Measurements from ENCODE around the gene CNOT1. TPM values are rescaled to one million over a fixed set of nuclear protein-coding genes. Genes with fewer than 3 reads are reported as not detected.
"Not testable (repeated sequence)": the region's sequence is repeated elsewhere in the genome, so short reads cannot be mapped to it uniquely, and the experiment has no call there.

Gene CNOT1
- total RNA-seq, 1 experiment from 2014 or later, result 121 TPM

- in situ Hi-C loops (cut with HindIII; ENCODE audit: low pct_unique_long_range_greater_than_20kb, low sequenced_read_pairs), result no loop called here
- DNase-seq (ENCODE audit: low read depth, low spot score), result no peak
Measured at GRCh38 chr16:58644108-58644507, 14.5 kb upstream of the CNOT1 start.

DNA sequence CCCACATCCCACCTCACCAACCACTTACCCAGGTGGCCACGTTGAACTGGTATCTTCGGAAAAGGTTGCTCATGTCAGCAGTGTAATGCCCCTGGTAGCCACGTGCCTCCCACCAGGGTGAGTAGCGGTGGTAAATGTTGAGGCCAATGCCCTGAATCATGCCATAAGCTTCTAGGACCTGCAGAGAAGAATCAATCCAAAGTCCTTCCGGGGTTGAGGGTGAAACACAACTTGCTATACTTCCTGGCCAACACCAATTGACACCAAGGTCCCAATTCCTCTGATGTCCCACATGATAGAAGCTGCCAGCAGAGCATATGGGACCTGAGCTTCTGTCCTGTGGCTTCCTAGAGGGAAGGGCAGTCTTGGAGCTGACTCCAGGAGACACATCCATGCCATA is 11.3 kb upstream of the CNOT1 start:
- no peak for DNase-seq (ENCODE audit: low read depth, low spot score)
- in situ Hi-C loops (cut with HindIII; ENCODE audit: low pct_unique_long_range_greater_than_20kb, low sequenced_read_pairs), result no loop called here

DNA sequence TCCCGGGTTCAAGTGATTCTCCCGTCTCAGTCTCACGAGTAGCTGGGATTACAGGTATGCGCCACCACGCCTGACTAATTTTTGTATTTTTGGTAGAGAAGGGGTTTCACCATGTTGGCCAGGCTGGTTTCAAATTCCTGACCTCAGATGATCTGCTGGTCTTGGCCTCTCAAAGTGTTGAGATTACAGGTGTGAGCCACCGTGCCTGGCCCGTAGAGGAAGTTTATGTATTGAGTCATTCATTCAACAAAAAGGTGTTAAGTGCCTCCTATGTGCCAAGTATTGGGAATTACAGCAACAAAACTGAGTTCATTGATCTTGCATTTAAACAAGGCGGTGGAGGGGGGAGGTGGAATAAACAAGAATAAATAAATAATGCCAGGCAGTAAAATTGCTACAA is 10.2 kb upstream of the CNOT1 start:
- in situ Hi-C loops (cut with HindIII; ENCODE audit: low pct_unique_long_range_greater_than_20kb, low sequenced_read_pairs), result no loop called here
- DNase-seq (ENCODE audit: low read depth, low spot score), result no peak

GRCh38 chr16:58639230-58639629 is 9.6 kb upstream of the CNOT1 start:
- in situ Hi-C loops (cut with HindIII; ENCODE audit: low pct_unique_long_range_greater_than_20kb, low sequenced_read_pairs), result no loop called here
- DNase-seq (ENCODE audit: low read depth, low spot score), result no peak

GRCh38 chr16:58638148-58639036 is 8.8 kb upstream of the CNOT1 start:
- peak; percentile 87 for DNase-seq (ENCODE audit: low read depth, low spot score)
- in situ Hi-C loops (cut with HindIII; ENCODE audit: low pct_unique_long_range_greater_than_20kb, low sequenced_read_pairs), result no loop called here

DNA sequence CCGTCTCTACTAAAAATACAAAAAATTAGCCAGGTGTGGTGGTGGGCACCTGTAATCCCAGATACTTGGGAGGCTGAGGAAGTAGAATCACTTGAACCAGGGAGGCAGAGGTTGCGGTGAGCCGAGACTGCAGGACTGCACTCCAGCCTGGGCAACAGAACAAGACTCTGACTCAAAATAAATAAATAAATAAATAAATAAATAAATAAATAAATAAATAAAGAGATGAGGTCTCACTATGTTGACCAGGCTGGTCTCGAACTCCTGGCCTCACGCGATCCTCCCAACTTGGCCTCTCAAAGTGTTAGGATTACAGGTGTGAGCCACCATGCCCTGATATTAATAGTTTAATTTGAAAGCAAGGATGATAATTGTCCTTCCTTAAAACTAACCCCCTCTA is 7.4 kb upstream of the CNOT1 start:
- DNase-seq (ENCODE audit: low read depth, low spot score); in situ Hi-C loops (cut with HindIII; ENCODE audit: low pct_unique_long_range_greater_than_20kb, low sequenced_read_pairs): not testable (repeated sequence)

- in situ Hi-C loops (cut with HindIII; ENCODE audit: low pct_unique_long_range_greater_than_20kb, low sequenced_read_pairs), result no loop called here
- no peak for DNase-seq (ENCODE audit: low read depth, low spot score)
Measured at GRCh38 chr16:58636466-58636865, 6.8 kb upstream of the CNOT1 start.

GRCh38 chr16:58635502-58635901 is 5.9 kb upstream of the CNOT1 start:
- DNase-seq (ENCODE audit: low read depth, low spot score), result no peak
- in situ Hi-C loops (cut with HindIII; ENCODE audit: low pct_unique_long_range_greater_than_20kb, low sequenced_read_pairs), result no loop called here

DNA sequence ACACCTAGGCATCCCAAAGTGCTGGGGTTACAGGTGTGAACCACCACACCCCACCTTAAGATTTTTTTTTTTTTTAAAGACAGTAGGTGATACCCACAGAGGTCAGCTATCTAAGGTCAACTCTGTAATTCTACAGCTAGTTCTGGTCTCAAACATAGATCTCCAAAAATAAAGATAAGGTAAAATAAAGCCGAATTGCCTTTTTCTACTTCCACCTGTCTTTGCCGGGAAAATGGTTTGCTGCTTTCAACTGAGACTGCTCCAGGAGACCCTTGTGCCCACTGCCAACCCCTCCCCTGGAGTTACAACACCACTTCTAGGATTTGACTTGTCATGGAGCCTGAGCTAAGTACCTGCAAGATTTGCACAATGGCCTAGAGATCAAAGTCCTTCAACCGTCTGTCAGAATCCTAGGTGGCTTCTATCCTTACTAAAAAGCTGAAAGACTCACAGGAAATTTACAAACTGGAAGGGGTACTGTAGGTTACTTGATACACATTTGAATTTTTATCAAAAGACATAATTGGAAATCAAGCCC is 4.7 kb upstream of the CNOT1 start:
- in situ Hi-C loops (cut with HindIII; ENCODE audit: low pct_unique_long_range_greater_than_20kb, low sequenced_read_pairs), result no loop called here
- DNase-seq (ENCODE audit: low read depth, low spot score), result no peak

- in situ Hi-C loops (cut with HindIII; ENCODE audit: low pct_unique_long_range_greater_than_20kb, low sequenced_read_pairs), result no loop called here
- no peak for DNase-seq (ENCODE audit: low read depth, low spot score)
Measured at GRCh38 chr16:58628845-58629732, 537 bp downstream of the CNOT1 start.

DNA sequence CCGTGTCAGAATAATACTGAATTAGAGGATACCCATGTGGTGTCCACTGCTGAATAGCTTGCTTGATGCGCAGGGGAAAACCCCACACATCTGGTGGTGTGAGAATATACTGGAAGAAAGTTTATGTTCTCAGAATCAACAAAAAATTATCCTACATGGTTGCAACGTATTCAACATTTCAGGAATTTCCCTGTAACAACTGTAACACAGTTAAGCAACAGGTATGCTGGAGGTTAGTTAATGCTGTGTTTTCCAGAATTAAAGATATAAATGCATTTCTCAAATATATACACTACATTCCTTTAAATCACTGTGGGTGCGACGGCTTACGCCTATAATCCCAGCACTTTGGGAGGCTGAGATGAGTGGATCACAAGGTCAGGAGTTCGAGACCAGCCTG is 5.4 kb downstream of the CNOT1 start:
- DNase-seq (ENCODE audit: low read depth, low spot score), result no peak
- in situ Hi-C loops (cut with HindIII; ENCODE audit: low pct_unique_long_range_greater_than_20kb, low sequenced_read_pairs), result no loop called here

- in situ Hi-C loops (cut with HindIII; ENCODE audit: low pct_unique_long_range_greater_than_20kb, low sequenced_read_pairs), result no loop called here
- no peak for DNase-seq (ENCODE audit: low read depth, low spot score)
Measured at GRCh38 chr16:58620396-58620795, 9.2 kb downstream of the CNOT1 start.

DNA sequence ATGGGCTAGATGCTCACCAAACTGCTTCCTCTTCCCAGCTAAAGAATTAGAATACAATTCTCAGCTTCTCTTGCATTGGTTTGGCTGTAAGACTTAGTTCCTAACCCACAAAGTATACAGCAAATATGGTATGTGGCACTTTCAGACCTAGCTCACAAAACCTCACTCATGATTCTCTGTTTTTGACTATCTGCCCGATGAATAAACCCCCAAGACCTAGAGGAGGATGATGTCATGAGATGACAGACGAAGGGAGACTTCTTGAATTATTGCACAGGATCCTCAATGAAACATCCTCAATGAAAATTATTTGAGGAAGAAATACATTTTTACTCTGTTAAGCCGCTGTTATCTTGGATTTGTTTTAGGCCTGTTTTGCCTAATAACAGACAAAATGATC is 14.3 kb downstream of the CNOT1 start:
- in situ Hi-C loops (cut with HindIII; ENCODE audit: low pct_unique_long_range_greater_than_20kb, low sequenced_read_pairs), result no loop called here
- DNase-seq (ENCODE audit: low read depth, low spot score), result no peak

DNA sequence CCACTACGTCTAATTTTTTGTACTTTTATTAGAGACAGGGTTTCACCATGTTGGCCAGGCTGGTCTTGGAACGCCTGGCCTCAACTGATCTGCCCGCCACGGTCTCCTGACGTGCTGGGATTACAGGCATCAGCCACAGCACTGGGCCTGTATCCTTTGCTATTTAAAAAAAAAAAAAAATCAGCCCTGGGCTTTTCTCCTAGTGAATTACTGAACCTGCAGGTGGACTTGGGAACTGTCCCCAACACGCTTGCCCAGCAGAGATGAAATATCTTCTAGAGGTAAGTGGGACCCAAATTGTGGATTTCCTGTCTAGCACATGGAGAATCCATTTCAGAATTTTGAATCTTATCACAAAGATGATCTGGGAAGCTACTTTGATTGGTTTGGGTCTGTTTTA is 14.8 kb downstream of the CNOT1 start:
- in situ Hi-C loops (cut with HindIII; ENCODE audit: low pct_unique_long_range_greater_than_20kb, low sequenced_read_pairs), result no loop called here
- DNase-seq (ENCODE audit: low read depth, low spot score), result no peak

- in situ Hi-C loops (cut with HindIII; ENCODE audit: low pct_unique_long_range_greater_than_20kb, low sequenced_read_pairs), result no loop called here
Measured at GRCh38 chr16:58614212-58614611, 15.4 kb downstream of the CNOT1 start.

GRCh38 chr16:58612965-58613364 is 16.7 kb downstream of the CNOT1 start:
- DNase-seq (ENCODE audit: low read depth, low spot score); in situ Hi-C loops (cut with HindIII; ENCODE audit: low pct_unique_long_range_greater_than_20kb, low sequenced_read_pairs): not testable (repeated sequence)

More at GRCh38 chr16:58614212-58614611, 15.4 kb downstream of the CNOT1 start:
- DNase-seq (ENCODE audit: low read depth, low spot score), result no peak

GRCh38 chr16:58608601-58609136 is 21.0 kb downstream of the CNOT1 start:
- DNase-seq (ENCODE audit: low read depth, low spot score), result no peak
- in situ Hi-C loops (cut with HindIII; ENCODE audit: low pct_unique_long_range_greater_than_20kb, low sequenced_read_pairs), result no loop called here

- in situ Hi-C loops (cut with HindIII; ENCODE audit: low pct_unique_long_range_greater_than_20kb, low sequenced_read_pairs), result no loop called here
Measured at GRCh38 chr16:58605562-58605961, 24.1 kb downstream of the CNOT1 start.

More at GRCh38 chr16:58605562-58605961, 24.1 kb downstream of the CNOT1 start:
- DNase-seq (ENCODE audit: low read depth, low spot score), result no peak

Measured in SK-MEL-5 (cell line).